Measurements from ENCODE around the gene C18orf32.
"Not testable (repeated sequence)": the region's sequence is repeated elsewhere in the genome, so short reads cannot be mapped to it uniquely, and the experiment has no call there.

- not testable (repeated sequence) for TF ChIP-seq EZH2 (IDR thresholded peaks at IDR 0.05); POLR2AphosphoS5 (IDR thresholded peaks at IDR 0.05; ENCODE audit: borderline replicate concordance, low read depth, low read length); FOXP2 (optimal IDR thresholded peaks at IDR 0.05; ENCODE audit: control extremely low read depth, extremely low read length, insufficient read depth)
Measured at GRCh38 chr18:49452534-49452933, 34.5 kb downstream of the C18orf32 start.

All from SK-N-MC (cell line).